Stomach (tissue), 9 donors: Measurements from ENCODE around the gene OXT. TPM values are rescaled to one million over a fixed set of nuclear protein-coding genes. Genes with fewer than 3 reads are reported as not detected.
A peak's percentile ranks its signal among the peaks of the same experiment; 100 is the strongest.

ENCODE experiments used
- DNase-seq, 2 donors: peaks; one replicate each; pipeline versions ENCODE4 v3.0.0 to v3.0.0-alpha.2; 2013 to 2019
- H3K27ac ChIP-seq, 5 donors: fragments of 200-600 bp in 4 of 5; sonication (generic) in 4 of 5; one replicate each; pipeline ENCODE4 v1.5.1; 2013 to 2019; ENCODE audit warnings: mild to moderate bottlenecking in 1 of 5, moderate library complexity in 1 of 5
- H3K27me3 ChIP-seq, 3 donors: fragments of 200-600 bp; sonication (generic); one replicate each; pipeline ENCODE4 v1.5.1; 2017 to 2019; ENCODE audit warnings: mixed run types in 1 of 3
- H3K36me3 ChIP-seq, 4 donors: fragments of 200-600 bp; sonication (generic); 1 replicate in 3 of 4; 2 replicates in 1 of 4; pipeline ENCODE4 v1.5.1; 2016 to 2019
- H3K4me1 ChIP-seq, 4 donors: fragments of 200-600 bp; sonication (generic); one replicate each; pipeline ENCODE4 v1.5.1; 2016 to 2019
- H3K4me3 ChIP-seq, 4 donors: fragments of 200-600 bp; sonication (generic) in 3 of 4; one replicate each; pipeline ENCODE4 v1.5.1; 2016 to 2019; ENCODE audit warnings: mild to moderate bottlenecking in 1 of 4
- H3K9me3 ChIP-seq, 4 donors: fragments of 200-600 bp; sonication (generic); one replicate each; pipeline ENCODE4 v1.5.1; 2016 to 2019
- EP300 ChIP-seq: sonication (generic); formaldehyde crosslinking; IDR thresholded peaks from one replicate; pipeline ENCODE4 v1.6.1; 2017; ENCODE audit warnings: antibody characterized with exemption
- POLR2A ChIP-seq, 4 donors: fragments of 450-650 bp; IDR thresholded peaks; one replicate each; pipeline ENCODE4 v1.6.1; 2016; ENCODE audit warnings: antibody characterized with exemption in 4 of 4, control low read depth in 2 of 4, mild to moderate bottlenecking in 1 of 4, moderate library complexity in 1 of 4
- POLR2AphosphoS5 ChIP-seq, 3 donors: sonication (generic); formaldehyde crosslinking; IDR thresholded peaks; one replicate each; pipeline ENCODE4 v1.6.1; 2016; ENCODE audit warnings: antibody characterized with exemption in 3 of 3
- WGBS, 5 donors: extraction: QIAGEN DNeasy Blood & Tissue Kit in 3 of 5; methylation state at CpG; one replicate each; pipeline versions ENCODE4 v1.1.5 to v1.1.7; 2013 to 2018; 5-methylcytosine and 5-hydroxymethylcytosine counted together
- intact Hi-C: fragments of 100-400 bp; cut with DNase I; formaldehyde crosslinking; loops from one replicate; pipeline ENCODE4 v1.15.1; 2023; ENCODE audit warnings: low total_unique reads
- polyA plus RNA-seq, 3 donors: library from polyadenylated mRNA; stranded (reverse); fragments of 200-250 nt; gene quantifications; one replicate each; pipeline ENCODE4 v1.2.3, GENCODE V29; 2013
- total RNA-seq, 5 donors: library from RNA; depleted of rRNA; stranded (reverse); fragments of >200 nt; gene quantifications; one replicate each; pipeline versions ENCODE4 v1.1.0 to v1.2.3, GENCODE V29; 2014 to 2016
- TF ChIP-seq, protein P1 (sequence below), 7 experiments: fragments of 450-650 bp in 4 of 7; fragments of 200-600 bp in 3 of 7; sonication (generic) in 3 of 7; IDR thresholded peaks; one replicate each; pipeline ENCODE4 v1.5.1; 2016 to 2019; ENCODE audit warnings: antibody characterized with exemption in 7 of 7, control low read depth in 2 of 7, mild to moderate bottlenecking in 1 of 7
- donor health status: healthy with polysubstance abuse.
- donor health status: Bipolar disorder and iron deficiency.
- donor health status: healthy.

OXT gene
- total and polyA plus RNA-seq, 8 donors: 0.45 TPM; not detected in 7

DNA sequence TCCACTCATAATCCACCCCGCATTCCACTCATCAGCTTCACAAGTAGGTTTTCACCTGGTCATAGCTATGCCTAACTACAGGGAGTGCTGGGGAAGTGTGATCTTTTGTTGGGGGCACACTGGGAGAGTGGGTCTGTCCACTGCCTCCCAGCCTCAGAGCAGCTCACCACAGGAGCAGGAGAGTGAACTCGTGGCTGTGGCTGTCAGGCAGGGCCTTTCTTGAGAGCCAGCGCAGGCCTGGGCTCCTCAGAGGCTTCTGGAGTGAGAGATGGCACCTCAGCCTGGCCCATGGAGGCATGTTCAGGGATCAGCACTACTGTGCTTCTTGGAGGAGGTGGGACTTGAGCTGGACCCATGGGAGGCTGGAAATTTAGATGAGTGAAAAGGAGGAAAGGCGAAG is 32.0 kb upstream of the OXT start:
- DNase-seq: no peak
- Histone ChIP-seq H3K4me3 (no peak overlapping the region), H3K9me3 (no peaks in the 10 kb centered on the region), H3K4me1 (peaks cover 8 to 24% (median 20%) of the 10 kb centered on the region in 4 donors), H3K27ac (no peak overlapping the region), H3K27me3 (no peaks in the 10 kb centered on the region), H3K36me3 (peaks cover 35 to 64% (median 63%) of the 10 kb centered on the region in 4 donors)
- WGBS, 5 donors: 72 to 91% (median 81%) methylated on average over 4 of the region's 4 CpGs
- TF ChIP-seq, protein P1, sequence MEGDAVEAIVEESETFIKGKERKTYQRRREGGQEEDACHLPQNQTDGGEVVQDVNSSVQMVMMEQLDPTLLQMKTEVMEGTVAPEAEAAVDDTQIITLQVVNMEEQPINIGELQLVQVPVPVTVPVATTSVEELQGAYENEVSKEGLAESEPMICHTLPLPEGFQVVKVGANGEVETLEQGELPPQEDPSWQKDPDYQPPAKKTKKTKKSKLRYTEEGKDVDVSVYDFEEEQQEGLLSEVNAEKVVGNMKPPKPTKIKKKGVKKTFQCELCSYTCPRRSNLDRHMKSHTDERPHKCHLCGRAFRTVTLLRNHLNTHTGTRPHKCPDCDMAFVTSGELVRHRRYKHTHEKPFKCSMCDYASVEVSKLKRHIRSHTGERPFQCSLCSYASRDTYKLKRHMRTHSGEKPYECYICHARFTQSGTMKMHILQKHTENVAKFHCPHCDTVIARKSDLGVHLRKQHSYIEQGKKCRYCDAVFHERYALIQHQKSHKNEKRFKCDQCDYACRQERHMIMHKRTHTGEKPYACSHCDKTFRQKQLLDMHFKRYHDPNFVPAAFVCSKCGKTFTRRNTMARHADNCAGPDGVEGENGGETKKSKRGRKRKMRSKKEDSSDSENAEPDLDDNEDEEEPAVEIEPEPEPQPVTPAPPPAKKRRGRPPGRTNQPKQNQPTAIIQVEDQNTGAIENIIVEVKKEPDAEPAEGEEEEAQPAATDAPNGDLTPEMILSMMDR (IDR thresholded peaks at IDR 0.05): no peak
- TF ChIP-seq EP300 (no peak), POLR2AphosphoS5 (IDR thresholded peaks at IDR 0.05) (no peak), POLR2A (IDR thresholded peaks at IDR 0.05) (no peak)
- intact Hi-C loops: no loop called here

DNA sequence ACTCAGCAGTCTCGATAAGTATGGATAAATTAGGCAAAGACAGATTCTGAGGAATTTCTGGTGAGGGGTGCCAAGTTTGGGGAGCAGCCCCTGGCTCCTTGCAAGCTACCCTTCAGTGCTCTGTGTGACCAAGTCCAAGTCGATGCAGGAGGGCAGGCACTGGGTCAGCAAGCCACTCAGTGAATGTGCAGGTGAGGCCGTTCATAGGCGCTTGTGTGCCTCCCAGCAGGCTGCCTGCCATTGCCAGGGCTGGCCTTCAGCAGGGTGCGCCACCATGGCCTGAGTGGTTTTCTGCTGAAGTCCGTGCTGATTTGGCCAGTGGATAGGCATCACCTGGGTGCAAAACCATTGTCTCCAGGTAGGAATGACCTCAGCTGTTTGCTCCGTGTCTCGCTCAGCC is 31.3 kb upstream of the OXT start:
- WGBS, 5 donors: 84 to 97% (median 94%) methylated on average over 5 to 8 of the region's 8 CpGs
- Histone ChIP-seq H3K4me1 (peaks cover 8 to 28% (median 26%) of the 10 kb centered on the region in 4 donors), H3K27me3 (no peaks in the 10 kb centered on the region), H3K36me3 (peaks cover 35 to 58% (median 57%) of the 10 kb centered on the region in 4 donors), H3K4me3 (no peak overlapping the region), H3K9me3 (no peaks in the 10 kb centered on the region), H3K27ac (no peak overlapping the region)
- no peak for TF ChIP-seq POLR2A (IDR thresholded peaks at IDR 0.05)
- TF ChIP-seq, protein P1 (IDR thresholded peaks at IDR 0.05): no peak
- TF ChIP-seq EP300: no peak
- no peak for TF ChIP-seq POLR2AphosphoS5 (IDR thresholded peaks at IDR 0.05)
- no peak for DNase-seq
- intact Hi-C loops: no loop called here

DNA sequence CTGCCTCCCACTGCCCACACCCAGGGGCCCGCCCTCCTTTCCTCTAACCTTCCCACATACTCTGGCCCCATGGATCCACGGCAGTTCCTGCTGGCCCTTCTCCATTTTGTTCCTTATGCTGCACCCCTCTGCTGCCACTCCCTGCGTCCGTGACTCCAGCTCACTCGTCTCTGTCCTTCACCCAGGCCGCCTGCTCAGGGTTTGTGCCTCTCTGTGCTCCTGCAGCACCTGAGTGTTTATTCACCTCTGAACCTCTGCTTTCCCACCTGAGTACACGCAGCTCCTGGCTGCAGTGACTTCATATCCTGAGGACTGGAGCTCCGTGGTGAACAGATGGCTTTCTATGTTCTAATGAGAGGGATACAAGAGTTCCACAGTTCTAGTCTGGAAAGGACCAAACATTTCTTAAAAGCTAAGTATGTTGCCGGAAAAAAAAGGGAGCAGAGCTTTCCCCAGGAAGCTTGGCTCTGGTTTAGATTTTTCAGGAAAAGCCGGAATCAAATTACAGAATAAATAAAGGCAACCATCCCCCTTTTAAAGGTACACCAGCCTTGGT is 29.5 kb upstream of the OXT start:
- peaks cover 21 to 40% (median 39%) of the 10 kb centered on the region in 4 donors for H3K36me3 ChIP-seq
- no peaks in the 10 kb centered on the region for H3K9me3 ChIP-seq
- DNase-seq: peak in 1 of 2 donors; percentile 64
- peaks cover 12 to 39% (median 35%) of the 10 kb centered on the region in 4 donors for H3K4me1 ChIP-seq
- intact Hi-C loops: no loop called here
- 18 to 42% (median 22%) methylated on average over 10 of the region's 10 CpGs for WGBS, 5 donors
- no peaks in the 10 kb centered on the region for H3K27me3 ChIP-seq
- TF ChIP-seq POLR2AphosphoS5 (IDR thresholded peaks at IDR 0.05) (no peak), EP300 (no peak), POLR2A (IDR thresholded peaks at IDR 0.05) (no peak)
- TF ChIP-seq, protein P1 (IDR thresholded peaks at IDR 0.05): no peak
- peak overlapping the region; percentile 46 to 94 (median 67) for H3K27ac ChIP-seq
- H3K4me3 ChIP-seq: peak overlapping the region in 1 of 4 donors; percentile 11

DNA sequence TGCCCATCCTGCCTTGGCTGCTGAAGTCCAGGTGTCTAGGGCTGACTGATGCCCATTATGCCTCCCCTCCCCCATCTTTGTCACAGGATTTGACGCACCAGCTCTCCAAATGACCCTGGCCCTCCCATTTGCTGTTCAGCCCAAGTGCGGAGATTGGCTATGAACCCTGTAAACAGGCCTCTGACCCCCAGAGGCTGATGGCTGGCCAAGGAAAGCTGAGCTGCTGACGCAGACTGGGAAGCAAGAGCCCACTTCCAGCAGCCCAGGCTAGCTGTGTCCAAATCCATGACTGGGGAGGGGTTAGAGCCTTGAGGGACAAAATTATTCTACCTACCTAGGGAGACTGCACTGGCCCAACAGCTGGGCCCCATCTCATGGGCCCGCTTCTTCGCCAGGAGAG is 28.8 kb upstream of the OXT start:
- H3K27me3 ChIP-seq: no peaks in the 10 kb centered on the region
- H3K4me3 ChIP-seq: no peak overlapping the region
- peaks cover 14 to 36% (median 34%) of the 10 kb centered on the region in 4 donors for H3K36me3 ChIP-seq
- H3K9me3 ChIP-seq: no peaks in the 10 kb centered on the region
- TF ChIP-seq POLR2A (IDR thresholded peaks at IDR 0.05): no peak
- TF ChIP-seq, protein P1 (IDR thresholded peaks at IDR 0.05): no peak
- no peak for TF ChIP-seq EP300
- no peak for TF ChIP-seq POLR2AphosphoS5 (IDR thresholded peaks at IDR 0.05)
- WGBS, 5 donors: 53 to 76% (median 64%) methylated on average over 5 of the region's 5 CpGs
- peak overlapping the region; percentile 53 to 94 (median 67) for H3K27ac ChIP-seq
- DNase-seq: peak in 1 of 2 donors; percentile 70
- intact Hi-C loops: no loop called here
- peaks cover 18 to 45% (median 42%) of the 10 kb centered on the region in 4 donors for H3K4me1 ChIP-seq
